Choroid plexus epithelial cell (primary cell): ENCODE measurements around the gene PRKCE.

Experiments
- DNase-seq: peaks from one replicate; pipeline ENCODE4 v3.0.0-alpha.2; 2010; ENCODE audit warnings: low read depth
- H3K4me3 ChIP-seq: 2 replicates; pipeline ENCODE4 v1.5.1; 2011; ENCODE audit warnings: low read depth, mild to moderate bottlenecking, control low read depth, low read length, moderate library complexity
- TF ChIP-seq, protein P1 (sequence below): conservative IDR thresholded peaks from 2 replicates; pipeline ENCODE4 v1.5.1; 2011; ENCODE audit warnings: low read depth, mild to moderate bottlenecking, control low read depth, inconsistent platforms, low read length, moderate library complexity

The PRKCE gene

GRCh38 chr2:45747363-45747762 lies 95.9 kb downstream of the PRKCE start:
- H3K4me3 ChIP-seq: no peak overlapping the region
- no peak for DNase-seq
- TF ChIP-seq, protein P1, sequence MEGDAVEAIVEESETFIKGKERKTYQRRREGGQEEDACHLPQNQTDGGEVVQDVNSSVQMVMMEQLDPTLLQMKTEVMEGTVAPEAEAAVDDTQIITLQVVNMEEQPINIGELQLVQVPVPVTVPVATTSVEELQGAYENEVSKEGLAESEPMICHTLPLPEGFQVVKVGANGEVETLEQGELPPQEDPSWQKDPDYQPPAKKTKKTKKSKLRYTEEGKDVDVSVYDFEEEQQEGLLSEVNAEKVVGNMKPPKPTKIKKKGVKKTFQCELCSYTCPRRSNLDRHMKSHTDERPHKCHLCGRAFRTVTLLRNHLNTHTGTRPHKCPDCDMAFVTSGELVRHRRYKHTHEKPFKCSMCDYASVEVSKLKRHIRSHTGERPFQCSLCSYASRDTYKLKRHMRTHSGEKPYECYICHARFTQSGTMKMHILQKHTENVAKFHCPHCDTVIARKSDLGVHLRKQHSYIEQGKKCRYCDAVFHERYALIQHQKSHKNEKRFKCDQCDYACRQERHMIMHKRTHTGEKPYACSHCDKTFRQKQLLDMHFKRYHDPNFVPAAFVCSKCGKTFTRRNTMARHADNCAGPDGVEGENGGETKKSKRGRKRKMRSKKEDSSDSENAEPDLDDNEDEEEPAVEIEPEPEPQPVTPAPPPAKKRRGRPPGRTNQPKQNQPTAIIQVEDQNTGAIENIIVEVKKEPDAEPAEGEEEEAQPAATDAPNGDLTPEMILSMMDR: no peak

GRCh38 chr2:45748239-45748638 lies 96.8 kb downstream of the PRKCE start:
- DNase-seq: peak; percentile 47
- TF ChIP-seq, protein P1: no peak
- H3K4me3 ChIP-seq: no peak overlapping the region

DNA sequence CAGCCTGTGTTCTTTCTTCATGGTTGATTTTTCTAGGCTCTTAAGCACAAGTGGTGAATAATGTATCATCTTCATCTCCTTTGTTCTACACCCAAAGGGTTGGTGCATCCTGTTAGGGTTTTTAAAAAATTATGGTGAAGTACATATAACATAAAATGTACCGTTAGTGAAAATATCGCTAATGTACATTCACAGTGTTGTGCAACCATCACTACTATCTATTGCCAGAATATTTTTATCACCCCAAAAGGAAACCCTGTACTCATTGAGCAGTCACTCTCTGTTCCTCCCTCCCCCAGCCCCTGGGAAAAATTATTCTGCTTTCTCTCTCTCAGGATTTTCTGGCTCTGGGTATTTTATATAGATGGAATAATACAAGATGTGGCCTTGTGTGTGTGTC lies 98.5 kb downstream of the PRKCE start:
- TF ChIP-seq, protein P1: no peak
- DNase-seq: no peak
- H3K4me3 ChIP-seq: no peak overlapping the region

DNA sequence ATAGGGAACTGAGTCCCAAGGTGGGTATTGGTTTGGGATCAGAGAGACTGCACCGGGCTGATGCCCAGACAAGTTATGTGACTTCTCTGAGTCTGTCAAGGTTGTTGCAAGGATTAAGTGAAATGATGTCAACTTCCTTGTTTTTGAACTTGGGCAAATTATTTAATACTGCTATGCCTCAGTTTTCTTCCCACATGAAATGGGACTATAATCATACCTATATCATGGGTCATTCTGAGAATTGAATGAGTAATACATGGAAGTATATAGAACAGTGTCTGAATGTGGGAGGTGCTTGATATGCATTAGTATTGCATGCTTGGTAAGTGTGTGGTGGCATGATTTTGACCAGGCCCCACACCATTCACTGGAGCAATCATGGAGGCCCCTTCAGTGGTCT lies 99.0 kb downstream of the PRKCE start:
- H3K4me3 ChIP-seq: no peak overlapping the region
- no peak for DNase-seq
- TF ChIP-seq, protein P1: no peak

- TF ChIP-seq, protein P1: no peak
- DNase-seq: no peak
Measured at GRCh38 chr2:45753381-45753780, 101.9 kb downstream of the PRKCE start.

GRCh38 chr2:45754131-45755010 lies 102.9 kb downstream of the PRKCE start:
- TF ChIP-seq, protein P1: no peak
- no peak overlapping the region for H3K4me3 ChIP-seq
- peak; percentile 44 for DNase-seq

More at GRCh38 chr2:45753381-45753780, 101.9 kb downstream of the PRKCE start:
- no peak overlapping the region for H3K4me3 ChIP-seq
